Body of pancreas (tissue), 4 donors: ENCODE results near the gene RBM47.

Experiments
- CTCF ChIP-seq, 7 experiments: fragments of 450-650 bp in 4 of 7; fragments of 200-600 bp in 3 of 7; sonication (generic) in 3 of 7; IDR thresholded peaks; one replicate each; pipeline ENCODE4 v1.5.1; 2016 to 2019; ENCODE audit warnings: antibody characterized with exemption in 7 of 7
- POLR2A ChIP-seq, 3 donors: fragments of 450-650 bp; IDR thresholded peaks; one replicate each; pipeline ENCODE4 v1.6.1; 2016; ENCODE audit warnings: antibody characterized with exemption in 3 of 3, mild to moderate bottlenecking in 2 of 3

GRCh38 chr4:40421839-40422708 is 207.6 kb downstream of the RBM47 start:
- TF ChIP-seq POLR2A (IDR thresholded peaks at IDR 0.05) (no peak), CTCF (IDR thresholded peaks at IDR 0.05) (no peak)
